HG02973 (cell line): ENCODE measurements around the gene NUP58.

Experiments
- ATAC-seq: cut with Tn5 transposase; IDR thresholded peaks from one replicate; pipeline ENCODE4 v1.9.1; 2021; ENCODE audit warnings: moderate library complexity; ENCODE audit not compliant: unreplicated experiment

The NUP58 gene

GRCh38 chr13:25372284-25373081 is 71.1 kb downstream of the NUP58 start:
- no peak for ATAC-seq

DNA sequence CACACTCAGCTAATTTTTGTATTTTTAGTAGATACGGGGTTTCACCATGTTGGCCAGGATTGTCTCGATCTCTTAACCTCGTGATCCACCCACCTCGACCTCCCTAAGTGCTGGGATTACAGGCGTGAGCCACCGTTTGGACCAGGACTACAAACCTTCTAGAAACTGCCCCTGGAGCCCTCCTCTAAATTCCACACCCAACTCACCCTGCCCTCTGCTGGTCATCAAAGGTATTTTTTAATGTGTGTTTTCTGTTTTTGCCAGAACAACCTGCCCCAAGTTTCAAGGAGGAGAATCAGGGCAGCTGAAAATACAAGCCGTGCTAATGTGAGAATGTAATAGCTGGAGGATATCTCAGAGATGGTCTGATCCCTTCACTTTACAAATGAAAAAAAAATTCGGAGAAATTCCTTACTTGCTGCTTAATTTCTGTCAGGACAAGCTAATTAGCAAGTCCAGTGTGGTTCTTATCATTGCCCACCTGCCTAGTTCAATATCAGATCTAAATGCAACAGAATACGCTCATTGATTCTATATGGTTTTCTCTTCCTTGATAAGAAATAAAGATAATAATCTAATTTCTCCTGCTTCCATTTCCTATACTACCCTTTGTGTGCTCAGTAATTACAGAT is 74.4 kb downstream of the NUP58 start:
- no peak for ATAC-seq

- no peak for ATAC-seq
Observed at GRCh38 chr13:25377244-25377962, 76.0 kb downstream of the NUP58 start.

DNA sequence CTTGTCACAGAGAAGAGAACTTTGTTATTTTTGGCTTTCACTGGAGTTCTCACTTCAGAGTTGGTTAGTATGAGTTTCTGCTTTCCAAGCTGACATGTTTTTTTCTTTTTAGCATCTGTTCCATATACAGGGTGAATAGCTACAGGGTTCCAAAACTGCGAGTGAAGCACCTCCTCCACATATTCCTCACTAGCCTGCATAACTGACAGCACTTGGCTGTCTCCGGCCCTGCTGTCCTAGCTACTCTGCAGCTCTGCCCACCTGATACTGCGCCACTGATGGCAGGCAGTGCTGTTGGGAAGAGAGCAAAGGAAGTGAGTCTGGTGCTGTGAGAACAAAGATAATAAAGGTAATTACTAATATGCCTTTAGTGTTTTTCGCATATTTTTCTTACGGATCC is 77.1 kb downstream of the NUP58 start:
- ATAC-seq: no peak

DNA sequence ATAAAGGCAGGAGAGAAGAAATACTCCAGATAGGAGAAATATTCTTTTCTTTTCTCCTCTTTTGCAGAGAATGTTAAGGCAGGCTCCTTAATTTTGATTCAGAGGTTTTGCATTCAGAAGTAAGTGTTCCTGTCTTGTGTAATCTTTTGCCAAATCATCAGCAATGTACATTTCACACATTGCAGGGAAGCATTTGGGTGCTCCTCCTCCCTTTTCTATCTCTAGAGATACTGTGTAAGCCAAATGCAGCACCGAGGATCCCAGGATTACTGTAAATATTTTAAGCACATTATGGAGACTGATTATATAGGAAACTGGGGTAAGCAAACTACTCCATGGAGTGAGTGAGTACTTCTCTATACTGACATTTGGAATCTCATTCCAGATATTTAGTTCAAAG is 77.6 kb downstream of the NUP58 start:
- no peak for ATAC-seq

DNA sequence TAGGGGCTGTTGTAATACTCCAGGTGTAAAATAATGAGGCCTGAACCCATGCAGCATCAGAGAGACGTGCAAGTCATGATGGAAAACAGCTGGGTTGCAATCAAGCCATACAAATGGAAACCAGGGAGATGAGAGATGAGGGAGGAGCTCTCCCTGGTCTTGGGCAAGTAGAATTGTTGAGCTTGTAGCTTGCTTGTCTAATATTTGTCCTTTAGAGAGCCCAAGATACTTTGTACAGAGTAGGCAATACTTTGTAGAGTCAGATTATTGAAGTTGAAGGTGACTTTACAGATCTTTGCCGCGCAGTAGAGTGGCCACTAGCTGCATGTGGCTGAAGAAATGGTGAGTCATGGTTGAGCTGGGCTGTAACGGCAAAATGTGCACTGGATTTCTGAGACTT is 78.7 kb downstream of the NUP58 start:
- no peak for ATAC-seq

GRCh38 chr13:25380741-25381324 is 79.4 kb downstream of the NUP58 start:
- ATAC-seq: no peak

DNA sequence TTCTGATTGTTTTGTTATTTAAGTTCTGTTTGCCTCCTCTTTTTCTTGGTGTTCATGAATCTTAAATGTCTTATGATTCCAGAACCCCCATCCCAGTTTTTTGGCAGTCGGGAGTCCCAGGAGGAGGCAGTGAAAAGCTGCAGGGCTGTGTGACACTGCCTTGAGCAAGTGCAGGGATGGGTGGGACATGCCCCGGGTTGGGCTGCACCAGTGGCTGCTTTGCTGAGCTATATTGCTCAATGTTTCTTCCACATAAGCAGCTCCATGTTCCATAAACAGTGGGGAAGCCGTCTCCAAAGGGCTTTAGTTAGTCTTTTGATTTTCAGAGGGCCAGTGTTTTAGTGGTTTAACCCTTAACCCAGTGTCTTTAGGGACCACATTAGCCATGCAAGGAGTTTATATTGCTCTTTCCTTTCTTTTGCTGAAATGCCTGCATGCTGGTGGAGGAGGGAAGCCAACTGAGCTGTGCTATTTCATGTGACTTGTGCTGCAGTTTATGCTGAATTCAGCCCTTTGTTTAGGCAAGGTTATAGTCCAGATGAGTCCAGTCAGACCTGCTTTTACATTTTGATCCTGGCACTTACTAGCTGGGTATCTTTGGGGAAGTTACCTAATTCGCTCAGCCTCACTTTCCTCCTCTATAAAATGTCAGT is 83.5 kb downstream of the NUP58 start:
- ATAC-seq: no peak

DNA sequence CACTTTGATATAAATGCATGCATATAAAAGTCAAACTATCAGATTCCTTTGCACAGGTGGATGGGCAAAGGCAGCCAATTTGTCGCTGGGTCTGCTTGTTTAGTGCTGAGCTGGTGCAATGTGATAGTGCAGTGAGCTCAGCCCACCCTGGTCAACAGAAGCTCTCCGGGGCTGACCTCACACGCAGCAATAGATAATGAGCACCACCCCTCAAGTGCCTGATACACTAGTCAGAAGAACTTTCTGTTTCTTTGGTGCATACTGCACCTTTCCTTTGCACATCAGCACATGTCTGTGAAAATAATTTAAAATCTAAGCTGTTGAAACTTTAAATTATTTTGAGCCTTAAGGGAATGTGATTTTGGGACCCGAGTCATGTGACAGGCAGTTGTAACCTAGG is 90.5 kb downstream of the NUP58 start:
- no peak for ATAC-seq
